Epithelial cell of esophagus (primary cell): ENCODE data around the gene CCBE1.

Experiments used
- DNase-seq: peaks from one replicate; pipeline ENCODE4 v3.0.0; 2010; ENCODE audit warnings: low read depth
- H3K4me3 ChIP-seq: 2 replicates; pipeline ENCODE4 v1.5.1; 2011; ENCODE audit warnings: mild to moderate bottlenecking, low read length, control low read depth
- TF ChIP-seq, protein P1 (sequence below): IDR thresholded peaks from 2 replicates; pipeline ENCODE4 v1.5.1; 2011; ENCODE audit warnings: low read depth, mild to moderate bottlenecking, low read length, control low read depth, inconsistent platforms; ENCODE audit not compliant: insufficient read depth; ENCODE audit errors: missing control alignments

The CCBE1 gene

GRCh38 chr18:59685501-59685900 lies 11.7 kb downstream of the CCBE1 start:
- TF ChIP-seq, protein P1, sequence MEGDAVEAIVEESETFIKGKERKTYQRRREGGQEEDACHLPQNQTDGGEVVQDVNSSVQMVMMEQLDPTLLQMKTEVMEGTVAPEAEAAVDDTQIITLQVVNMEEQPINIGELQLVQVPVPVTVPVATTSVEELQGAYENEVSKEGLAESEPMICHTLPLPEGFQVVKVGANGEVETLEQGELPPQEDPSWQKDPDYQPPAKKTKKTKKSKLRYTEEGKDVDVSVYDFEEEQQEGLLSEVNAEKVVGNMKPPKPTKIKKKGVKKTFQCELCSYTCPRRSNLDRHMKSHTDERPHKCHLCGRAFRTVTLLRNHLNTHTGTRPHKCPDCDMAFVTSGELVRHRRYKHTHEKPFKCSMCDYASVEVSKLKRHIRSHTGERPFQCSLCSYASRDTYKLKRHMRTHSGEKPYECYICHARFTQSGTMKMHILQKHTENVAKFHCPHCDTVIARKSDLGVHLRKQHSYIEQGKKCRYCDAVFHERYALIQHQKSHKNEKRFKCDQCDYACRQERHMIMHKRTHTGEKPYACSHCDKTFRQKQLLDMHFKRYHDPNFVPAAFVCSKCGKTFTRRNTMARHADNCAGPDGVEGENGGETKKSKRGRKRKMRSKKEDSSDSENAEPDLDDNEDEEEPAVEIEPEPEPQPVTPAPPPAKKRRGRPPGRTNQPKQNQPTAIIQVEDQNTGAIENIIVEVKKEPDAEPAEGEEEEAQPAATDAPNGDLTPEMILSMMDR, result no peak
- DNase-seq, result no peak
- no peak overlapping the region for H3K4me3 ChIP-seq

DNA sequence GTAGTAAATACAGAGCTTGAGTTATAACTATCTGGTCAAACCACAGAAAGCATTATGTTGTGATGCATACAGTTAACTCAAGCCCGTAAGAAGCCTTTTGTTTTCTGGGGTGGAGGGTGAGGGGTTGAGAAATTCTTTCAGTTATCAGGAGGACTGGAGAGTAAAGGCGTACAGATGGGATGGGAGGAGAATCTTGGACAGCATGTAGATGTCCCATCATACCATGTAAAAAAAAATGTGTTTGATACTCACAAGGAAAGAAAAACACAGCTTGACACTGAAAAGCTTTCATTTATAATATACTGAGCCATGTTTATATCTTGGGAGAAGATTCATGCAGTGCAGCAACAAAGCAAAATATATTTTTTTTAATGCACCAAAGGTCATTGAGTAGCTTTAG lies 12.4 kb downstream of the CCBE1 start:
- TF ChIP-seq, protein P1, result no peak
- no peak overlapping the region for H3K4me3 ChIP-seq
- DNase-seq, result no peak

- no peak overlapping the region for H3K4me3 ChIP-seq
- no peak for DNase-seq
- TF ChIP-seq, protein P1, result no peak
These were observed 15.7 kb downstream of the CCBE1 start for GRCh38 chr18:59681521-59682004.

DNA sequence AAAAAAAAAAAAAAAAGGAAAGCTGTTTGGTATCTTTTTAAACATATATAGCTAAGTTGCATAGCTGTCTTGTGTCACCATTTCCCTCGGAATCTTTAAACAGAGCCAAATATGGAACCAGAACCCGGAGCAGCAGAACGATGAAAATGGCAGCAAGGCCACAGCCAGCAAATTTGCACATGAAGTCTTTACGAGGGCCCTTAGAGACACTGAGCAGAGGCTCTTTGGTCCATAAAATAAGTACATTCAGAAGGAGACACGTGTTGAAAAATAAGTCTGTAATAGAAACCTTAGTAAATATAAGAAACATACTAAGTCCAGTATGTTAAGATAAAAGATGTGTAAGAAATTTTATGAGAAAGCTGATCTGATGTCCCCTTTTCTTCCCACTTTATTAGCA lies 16.2 kb downstream of the CCBE1 start:
- TF ChIP-seq, protein P1, result no peak
- DNase-seq, result no peak
- H3K4me3 ChIP-seq, result no peak overlapping the region

DNA sequence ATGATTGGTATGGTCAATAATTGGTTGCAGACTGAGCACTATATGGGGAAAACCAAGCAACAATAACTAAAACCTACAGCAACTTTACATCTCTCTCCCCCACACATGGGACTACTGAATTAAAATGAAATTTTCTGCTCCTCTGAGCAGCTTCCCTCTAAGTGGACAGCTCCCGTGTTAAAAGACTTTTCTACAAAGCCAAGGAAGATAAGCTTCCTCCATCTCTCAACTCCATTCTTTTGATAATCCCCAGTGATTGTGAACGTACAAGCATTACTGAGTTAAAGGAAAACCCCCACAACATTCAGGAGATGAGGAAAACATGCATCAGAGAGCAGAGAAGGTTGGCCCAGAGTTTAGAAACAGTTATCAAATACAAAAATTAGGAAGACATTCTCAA lies 21.9 kb downstream of the CCBE1 start:
- TF ChIP-seq, protein P1, result no peak
- H3K4me3 ChIP-seq, result no peak overlapping the region
- DNase-seq, result no peak

GRCh38 chr18:59674903-59675270 lies 22.3 kb downstream of the CCBE1 start:
- TF ChIP-seq, protein P1, result no peak
- DNase-seq, result no peak
- H3K4me3 ChIP-seq, result no peak overlapping the region

- TF ChIP-seq, protein P1, result no peak
- no peak for DNase-seq
- H3K4me3 ChIP-seq, result no peak overlapping the region
These were observed 22.9 kb downstream of the CCBE1 start for GRCh38 chr18:59674186-59674902.
